ENCODE data around the gene VAV2. TPM values are rescaled to one million over a fixed set of nuclear protein-coding genes. Genes with fewer than 3 reads are reported as not detected.

Gene VAV2
- total RNA-seq, 1 experiment from 2014 or later: 25.0 TPM

DNA sequence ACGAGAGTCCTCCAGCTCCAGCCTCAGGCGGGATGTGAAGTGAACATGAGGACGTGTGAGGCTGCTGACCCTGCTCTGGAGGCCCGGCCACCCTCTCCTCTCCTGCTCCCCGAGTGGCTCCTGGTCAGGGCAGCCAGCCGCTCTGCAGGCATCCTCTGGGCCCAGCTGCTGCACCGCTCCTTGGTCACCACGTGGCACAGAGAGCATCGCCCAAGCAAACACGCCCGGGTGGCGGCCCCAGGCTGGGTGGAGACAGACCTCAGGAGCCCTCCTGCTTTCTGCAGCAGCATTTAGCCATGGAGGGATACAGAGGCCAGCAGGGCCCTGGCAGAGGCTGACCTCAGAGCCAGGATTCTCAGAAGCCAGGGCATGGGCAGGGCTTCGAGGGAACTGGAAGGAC, 184.3 kb downstream of the VAV2 start:
- H3K4me3 ChIP-seq: no peak overlapping the region
- H3K36me3 ChIP-seq: peaks cover 76% of the 10 kb centered on the region
- 0 out of 2 replicates have a peak, but pooled peaks cover 4% of the 10 kb centered on the region for H3K4me1 ChIP-seq (replicated peaks)
- DNase-seq (ENCODE audit: low read depth in 1 of 2, low spot score in 2 of 2): no peak
- H3K27ac ChIP-seq: no peak overlapping the region
- no peaks in the 10 kb centered on the region for H3K27me3 ChIP-seq (replicated peaks)
- H3K9me3 ChIP-seq (replicated peaks): no peaks in the 10 kb centered on the region

DNA sequence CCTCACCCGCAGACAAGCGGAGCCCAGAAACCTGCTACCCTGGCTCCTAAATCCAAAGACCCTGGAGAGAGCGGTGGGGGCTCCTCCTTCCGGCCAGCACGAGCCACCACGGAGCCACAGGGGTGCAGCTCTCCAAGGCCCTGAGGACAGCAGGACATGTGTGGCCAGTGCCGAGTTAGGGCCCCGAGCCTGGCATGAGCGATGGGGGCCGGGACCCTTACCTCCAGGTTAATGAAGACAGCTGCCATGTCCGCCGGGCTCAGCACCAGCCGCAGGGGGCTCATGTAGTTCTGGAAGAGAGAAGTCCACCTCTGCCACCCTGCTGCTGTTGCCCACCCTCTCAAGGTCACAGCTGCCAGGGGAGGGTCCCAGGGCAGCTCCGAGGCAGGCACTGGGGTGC, 185.1 kb downstream of the VAV2 start:
- H3K27me3 ChIP-seq (replicated peaks): no peaks in the 10 kb centered on the region
- H3K27ac ChIP-seq: no peak overlapping the region
- no peak for DNase-seq (ENCODE audit: low read depth in 1 of 2, low spot score in 2 of 2)
- no peak overlapping the region for H3K4me3 ChIP-seq
- H3K4me1 ChIP-seq (replicated peaks): 0 out of 2 replicates have a peak, but pooled peaks cover 4% of the 10 kb centered on the region
- peaks cover 76% of the 10 kb centered on the region for H3K36me3 ChIP-seq
- H3K9me3 ChIP-seq (replicated peaks): no peaks in the 10 kb centered on the region

GRCh38 chr9:133806623-133807010, 185.5 kb downstream of the VAV2 start:
- no peak for DNase-seq (ENCODE audit: low read depth in 1 of 2, low spot score in 2 of 2)
- Histone ChIP-seq H3K27ac (no peak overlapping the region), H3K9me3 (replicated peaks) (no peaks in the 10 kb centered on the region), H3K36me3 (peaks cover 76% of the 10 kb centered on the region), H3K4me3 (no peak overlapping the region), H3K27me3 (replicated peaks) (no peaks in the 10 kb centered on the region), H3K4me1 (replicated peaks) (0 out of 2 replicates have a peak, but pooled peaks cover 4% of the 10 kb centered on the region)

- Histone ChIP-seq H3K36me3 (peaks cover 76% of the 10 kb centered on the region), H3K27ac (no peak overlapping the region), H3K4me1 (replicated peaks) (0 out of 2 replicates have a peak, but pooled peaks cover 4% of the 10 kb centered on the region), H3K27me3 (replicated peaks) (no peaks in the 10 kb centered on the region), H3K4me3 (no peak overlapping the region), H3K9me3 (replicated peaks) (no peaks in the 10 kb centered on the region)
- DNase-seq (ENCODE audit: low read depth in 1 of 2, low spot score in 2 of 2): no peak
Observed at GRCh38 chr9:133805876-133806622, 186.1 kb downstream of the VAV2 start.

DNA sequence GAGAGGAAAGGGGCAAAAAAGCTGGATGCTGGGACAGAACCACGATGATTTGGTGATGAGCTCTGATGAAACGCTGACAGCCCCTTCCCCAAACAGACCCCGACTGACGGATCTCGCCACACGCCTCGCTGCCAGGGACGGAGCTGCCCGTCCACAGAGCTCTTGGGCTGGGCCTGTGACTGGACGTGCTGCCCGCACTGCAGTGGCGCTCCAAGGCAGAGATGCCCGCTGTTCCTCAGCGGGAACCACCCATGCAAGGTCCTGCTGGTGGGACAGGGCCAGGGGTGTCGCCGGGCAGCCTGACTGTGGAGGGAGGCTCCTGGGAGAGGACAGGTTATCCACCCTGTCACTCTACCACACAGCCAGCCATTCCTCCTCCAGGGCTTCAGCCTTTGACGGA, 187.9 kb downstream of the VAV2 start:
- Histone ChIP-seq H3K36me3 (peaks cover 68% of the 10 kb centered on the region), H3K27me3 (replicated peaks) (no peaks in the 10 kb centered on the region), H3K9me3 (replicated peaks) (no peaks in the 10 kb centered on the region), H3K4me3 (no peak overlapping the region), H3K27ac (no peak overlapping the region), H3K4me1 (replicated peaks) (0 out of 2 replicates have a peak, but pooled peaks cover 4% of the 10 kb centered on the region)
- no peak for DNase-seq (ENCODE audit: low read depth in 1 of 2, low spot score in 2 of 2)

- Histone ChIP-seq H3K27me3 (replicated peaks) (no peaks in the 10 kb centered on the region), H3K4me3 (no peak overlapping the region)
- no peak for DNase-seq (ENCODE audit: low read depth in 1 of 2, low spot score in 2 of 2)
Observed at GRCh38 chr9:133803745-133804144, 188.4 kb downstream of the VAV2 start.

GRCh38 chr9:133803028-133803585, 189.0 kb downstream of the VAV2 start:
- Histone ChIP-seq H3K9me3 (replicated peaks) (no peaks in the 10 kb centered on the region), H3K27me3 (replicated peaks) (no peaks in the 10 kb centered on the region), H3K36me3 (peaks cover 64% of the 10 kb centered on the region), H3K4me1 (replicated peaks) (0 out of 2 replicates have a peak, but pooled peaks cover 4% of the 10 kb centered on the region), H3K27ac (no peak overlapping the region), H3K4me3 (no peak overlapping the region)
- no peak for DNase-seq (ENCODE audit: low read depth in 1 of 2, low spot score in 2 of 2)

More at GRCh38 chr9:133803745-133804144, 188.4 kb downstream of the VAV2 start:
- Histone ChIP-seq H3K36me3 (peaks cover 66% of the 10 kb centered on the region), H3K27ac (no peak overlapping the region), H3K9me3 (replicated peaks) (no peaks in the 10 kb centered on the region), H3K4me1 (replicated peaks) (0 out of 2 replicates have a peak, but pooled peaks cover 4% of the 10 kb centered on the region)

GRCh38 chr9:133801739-133802138, 190.4 kb downstream of the VAV2 start:
- H3K9me3 ChIP-seq (replicated peaks): no peaks in the 10 kb centered on the region
- 0 out of 2 replicates have a peak, but pooled peaks cover 4% of the 10 kb centered on the region for H3K4me1 ChIP-seq (replicated peaks)

GRCh38 chr9:133800266-133800665, 191.9 kb downstream of the VAV2 start:
- no peak for DNase-seq (ENCODE audit: low read depth in 1 of 2, low spot score in 2 of 2)
- Histone ChIP-seq H3K4me1 (replicated peaks) (0 out of 2 replicates have a peak, but pooled peaks cover 4% of the 10 kb centered on the region), H3K36me3 (peaks cover 66% of the 10 kb centered on the region), H3K27ac (no peak overlapping the region), H3K27me3 (replicated peaks) (no peaks in the 10 kb centered on the region), H3K9me3 (replicated peaks) (no peaks in the 10 kb centered on the region), H3K4me3 (no peak overlapping the region)

More at GRCh38 chr9:133801739-133802138, 190.4 kb downstream of the VAV2 start:
- no peak overlapping the region for H3K4me3 ChIP-seq
- no peak overlapping the region for H3K27ac ChIP-seq
- H3K36me3 ChIP-seq: peaks cover 61% of the 10 kb centered on the region
- no peak for DNase-seq (ENCODE audit: low read depth in 1 of 2, low spot score in 2 of 2)
- no peaks in the 10 kb centered on the region for H3K27me3 ChIP-seq (replicated peaks)

- Histone ChIP-seq H3K9me3 (replicated peaks) (no peaks in the 10 kb centered on the region), H3K4me1 (replicated peaks) (0 out of 2 replicates have a peak, but pooled peaks cover 4% of the 10 kb centered on the region), H3K4me3 (no peak overlapping the region), H3K27ac (no peak overlapping the region), H3K27me3 (replicated peaks) (no peaks in the 10 kb centered on the region), H3K36me3 (peaks cover 66% of the 10 kb centered on the region)
- DNase-seq (ENCODE audit: low read depth in 1 of 2, low spot score in 2 of 2): no peak
Observed at GRCh38 chr9:133799716-133800115, 192.4 kb downstream of the VAV2 start.

DNA sequence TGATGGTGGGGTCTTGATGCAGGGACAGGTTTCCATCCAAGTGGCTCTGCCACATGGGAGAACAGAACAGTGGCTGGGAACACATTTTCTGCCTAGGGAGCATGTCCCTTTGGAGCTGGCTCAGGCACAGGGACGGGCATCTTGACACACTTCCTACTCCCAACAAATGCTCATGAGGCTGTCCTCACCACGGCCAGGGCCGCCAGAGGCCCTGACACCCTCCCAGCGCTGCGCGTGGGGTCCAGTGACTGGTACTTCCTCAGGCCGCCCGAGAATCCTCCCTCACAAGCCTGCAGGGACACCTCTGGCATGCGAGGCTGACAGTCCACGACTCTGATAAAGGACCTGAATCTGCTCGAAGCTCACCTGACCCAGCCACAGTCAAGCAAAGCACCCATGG, 193.0 kb downstream of the VAV2 start:
- no peak overlapping the region for H3K27ac ChIP-seq
- H3K4me3 ChIP-seq: no peak overlapping the region
- H3K36me3 ChIP-seq: peaks cover 65% of the 10 kb centered on the region
- no peaks in the 10 kb centered on the region for H3K9me3 ChIP-seq (replicated peaks)
- H3K27me3 ChIP-seq (replicated peaks): no peaks in the 10 kb centered on the region
- no peak for DNase-seq (ENCODE audit: low read depth in 1 of 2, low spot score in 2 of 2)
- 0 out of 2 replicates have a peak, but pooled peaks cover 4% of the 10 kb centered on the region for H3K4me1 ChIP-seq (replicated peaks)

DNA sequence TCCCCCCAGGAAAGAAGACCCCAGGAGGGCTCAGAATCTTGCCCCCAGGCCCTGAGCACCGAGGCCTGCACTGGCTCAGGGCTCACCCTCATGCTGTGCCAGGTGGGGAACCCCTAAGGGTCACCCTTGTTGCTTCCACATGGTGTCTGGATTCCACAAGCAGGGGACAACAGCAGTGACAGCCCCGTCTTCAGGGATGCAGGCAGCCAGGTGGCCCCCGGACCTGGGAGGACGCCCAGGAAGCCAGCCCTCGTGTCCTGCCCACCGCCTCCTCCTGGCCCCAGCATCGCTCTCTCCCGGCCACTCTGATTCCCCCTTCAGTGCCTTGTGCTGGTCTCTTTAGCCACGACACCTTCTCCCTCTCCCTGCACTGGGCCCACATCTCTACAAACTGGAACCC, 194.0 kb downstream of the VAV2 start:
- Histone ChIP-seq H3K9me3 (replicated peaks) (no peaks in the 10 kb centered on the region), H3K36me3 (peaks cover 71% of the 10 kb centered on the region), H3K27me3 (replicated peaks) (no peaks in the 10 kb centered on the region), H3K4me3 (no peak overlapping the region), H3K4me1 (replicated peaks) (peaks cover 5% of the 10 kb centered on the region), H3K27ac (no peak overlapping the region)
- no peak for DNase-seq (ENCODE audit: low read depth in 1 of 2, low spot score in 2 of 2)

GRCh38 chr9:133797406-133798105, 194.6 kb downstream of the VAV2 start:
- Histone ChIP-seq H3K4me1 (replicated peaks) (peaks cover 11% of the 10 kb centered on the region), H3K27me3 (replicated peaks) (no peaks in the 10 kb centered on the region), H3K36me3 (peaks cover 71% of the 10 kb centered on the region), H3K9me3 (replicated peaks) (no peaks in the 10 kb centered on the region), H3K4me3 (no peak overlapping the region), H3K27ac (no peak overlapping the region)
- no peak for DNase-seq (ENCODE audit: low read depth in 1 of 2, low spot score in 2 of 2)

DNA sequence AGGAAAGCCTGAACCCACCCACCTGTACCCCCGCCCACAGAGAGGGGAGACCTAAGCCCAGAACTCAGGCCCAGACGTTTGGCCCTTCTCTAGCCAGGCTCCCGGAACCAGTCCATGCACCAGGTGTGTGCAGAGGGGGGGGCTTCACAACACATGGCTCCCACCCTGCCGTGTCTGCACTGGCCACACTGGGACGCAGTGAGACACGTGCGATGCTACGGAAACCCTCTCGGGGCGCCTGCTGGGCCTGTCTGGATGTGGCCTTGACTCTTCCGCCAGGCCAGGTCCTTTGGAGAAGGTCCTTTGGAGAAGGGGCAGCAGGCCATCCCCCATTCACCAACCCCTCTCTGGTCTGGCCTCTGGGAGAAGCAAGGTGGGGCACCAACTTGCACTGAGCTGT, 195.6 kb downstream of the VAV2 start:
- no peak overlapping the region for H3K4me3 ChIP-seq
- H3K27ac ChIP-seq: no peak overlapping the region
- peaks cover 11% of the 10 kb centered on the region for H3K4me1 ChIP-seq (replicated peaks)
- DNase-seq (ENCODE audit: low read depth in 1 of 2, low spot score in 2 of 2): no peak
- H3K27me3 ChIP-seq (replicated peaks): no peaks in the 10 kb centered on the region
- peaks cover 71% of the 10 kb centered on the region for H3K36me3 ChIP-seq
- H3K9me3 ChIP-seq (replicated peaks): no peaks in the 10 kb centered on the region
